ENCODE data around the gene ANKRD27.
A peak's percentile ranks its signal among the peaks of the same experiment; 100 is the strongest.

Gene ANKRD27

GRCh38 chr19:32693151-32694108 is 18.4 kb upstream of the ANKRD27 start:
- peak; percentile 83 to 88 for DNase-seq
- peak; percentile 93 for TF ChIP-seq POLR2A (IDR thresholded peaks at IDR 0.05; ENCODE audit: low read length)

- TF ChIP-seq GATA1 (IDR thresholded peaks at IDR 0.05; ENCODE audit: low read depth, low read length) = no peak
- TF ChIP-seq POLR2A (IDR thresholded peaks at IDR 0.05; ENCODE audit: low read length) = no peak
Measured at GRCh38 chr19:32692727-32693061, 17.7 kb upstream of the ANKRD27 start.

GRCh38 chr19:32691952-32692726 is 17.2 kb upstream of the ANKRD27 start:
- DNase-seq = peak; percentile 80 to 81
- TF ChIP-seq GATA1 (IDR thresholded peaks at IDR 0.05; ENCODE audit: low read depth, low read length) (no peak), POLR2A (IDR thresholded peaks at IDR 0.05; ENCODE audit: low read length) (peak; percentile 59)

More at GRCh38 chr19:32692727-32693061, 17.7 kb upstream of the ANKRD27 start:
- no peak for DNase-seq

GRCh38 chr19:32691291-32691951 is 16.4 kb upstream of the ANKRD27 start, which contains the start of gene NUDT19:
Gene NUDT19, plus strand, starts transcription at chr19:32691821. Its CDS starts 140 bp downstream, at chr19:32691961.
- peak; percentile 87 for TF ChIP-seq POLR2A (IDR thresholded peaks at IDR 0.05; ENCODE audit: low read length)
- no peak for TF ChIP-seq GATA1 (IDR thresholded peaks at IDR 0.05; ENCODE audit: low read depth, low read length)
- peak; percentile 90 for DNase-seq

- no peak for DNase-seq
- TF ChIP-seq GATA1 (IDR thresholded peaks at IDR 0.05; ENCODE audit: low read depth, low read length) (no peak), POLR2A (IDR thresholded peaks at IDR 0.05; ENCODE audit: low read length) (no peak)
Measured at GRCh38 chr19:32688311-32688710, 13.3 kb upstream of the ANKRD27 start.

- TF ChIP-seq GATA1 (IDR thresholded peaks at IDR 0.05; ENCODE audit: low read depth, low read length) (no peak), POLR2A (IDR thresholded peaks at IDR 0.05; ENCODE audit: low read length) (no peak)
- peak in 1 of 2 experiments; percentile 69 for DNase-seq
Measured at GRCh38 chr19:32687681-32688080, 12.7 kb upstream of the ANKRD27 start.

GRCh38 chr19:32686847-32687475 is 12.0 kb upstream of the ANKRD27 start:
- TF ChIP-seq GATA1 (IDR thresholded peaks at IDR 0.05; ENCODE audit: low read depth, low read length) = no peak
- no peak for TF ChIP-seq POLR2A (IDR thresholded peaks at IDR 0.05; ENCODE audit: low read length)
- DNase-seq = peak in 1 of 2 experiments; percentile 43

- DNase-seq = no peak
- TF ChIP-seq POLR2A (IDR thresholded peaks at IDR 0.05; ENCODE audit: low read length) (no peak), GATA1 (IDR thresholded peaks at IDR 0.05; ENCODE audit: low read depth, low read length) (no peak)
Measured at GRCh38 chr19:32682317-32682716, 7.3 kb upstream of the ANKRD27 start.

- DNase-seq = no peak
Measured at GRCh38 chr19:32680986-32681385, 6.0 kb upstream of the ANKRD27 start.

GRCh38 chr19:32677657-32678056 is 2.7 kb upstream of the ANKRD27 start:
- DNase-seq = no peak
- TF ChIP-seq POLR2A (IDR thresholded peaks at IDR 0.05; ENCODE audit: low read length) = no peak
- no peak for TF ChIP-seq GATA1 (IDR thresholded peaks at IDR 0.05; ENCODE audit: low read depth, low read length)

More at GRCh38 chr19:32680986-32681385, 6.0 kb upstream of the ANKRD27 start:
- TF ChIP-seq POLR2A (IDR thresholded peaks at IDR 0.05; ENCODE audit: low read length) (no peak), GATA1 (IDR thresholded peaks at IDR 0.05; ENCODE audit: low read depth, low read length) (no peak)

GRCh38 chr19:32676895-32677359 is 1.9 kb upstream of the ANKRD27 start:
- DNase-seq = no peak
- TF ChIP-seq GATA1 (IDR thresholded peaks at IDR 0.05; ENCODE audit: low read depth, low read length) (no peak), POLR2A (IDR thresholded peaks at IDR 0.05; ENCODE audit: low read length) (no peak)

- peak; percentile 68 to 70 for DNase-seq
- TF ChIP-seq POLR2A (IDR thresholded peaks at IDR 0.05; ENCODE audit: low read length) = no peak
- TF ChIP-seq GATA1 (IDR thresholded peaks at IDR 0.05; ENCODE audit: low read depth, low read length) = no peak
Measured at GRCh38 chr19:32676186-32676894, 1.4 kb upstream of the ANKRD27 start.

All from erythroblast (primary cell).